DOHH2 (cell line): ENCODE measurements around the gene GALR2.
"Not testable (repeated sequence)": the region's sequence is repeated elsewhere in the genome, so short reads cannot be mapped to it uniquely, and the experiment has no call there.

Source experiments
- H3F3A ChIP-seq: fragments of 200-600 bp; sonication (generic), shearing (Covaris generic); 2 replicates; pipeline ENCODE4 v1.6.0; 2016; ENCODE audit warnings: antibody characterized with exemption, mild to moderate bottlenecking; ENCODE audit not compliant: control insufficient read depth, insufficient read depth
- H3K27ac ChIP-seq: fragments of 200-600 bp; sonication (generic); 2 replicates; pipeline ENCODE4 v1.5.1; 2014; ENCODE audit warnings: low read depth, mild to moderate bottlenecking, low read length, moderate library complexity
- H3K27me3 ChIP-seq: fragments of 200-600 bp; sonication (generic); 2 replicates; pipeline ENCODE4 v1.6.1; 2014; ENCODE audit warnings: mild to moderate bottlenecking, low read length, mixed read lengths; ENCODE audit not compliant: control insufficient read depth
- H3K36me3 ChIP-seq: fragments of 200-600 bp; sonication (generic); 2 replicates; pipeline ENCODE4 v1.6.1; 2014; ENCODE audit warnings: mild to moderate bottlenecking, low read length, moderate library complexity, mixed read lengths; ENCODE audit not compliant: control insufficient read depth
- H3K4me1 ChIP-seq: fragments of 200-600 bp; sonication (generic); 2 replicates; pipeline ENCODE4 v1.6.1; 2014; ENCODE audit warnings: mild to moderate bottlenecking, low read length, mixed read lengths; ENCODE audit not compliant: control insufficient read depth
- H3K4me2 ChIP-seq: fragments of 200-600 bp; sonication (generic); 2 replicates; pipeline ENCODE4 v1.6.0; 2014; ENCODE audit warnings: mild to moderate bottlenecking, low read length, moderate library complexity
- H3K4me3 ChIP-seq: fragments of 200-600 bp; sonication (generic); 2 replicates; pipeline ENCODE4 v1.5.1; 2014; ENCODE audit warnings: mild to moderate bottlenecking, low read length, mixed read lengths
- H3K79me2 ChIP-seq: fragments of 200-600 bp; sonication (generic); 2 replicates; pipeline ENCODE4 v1.6.1; 2014; ENCODE audit warnings: mild to moderate bottlenecking, low read length, mixed read lengths; ENCODE audit not compliant: control insufficient read depth
- H3K9me2 ChIP-seq: fragments of 200-600 bp; sonication (generic); replicated peaks from 2 replicates; pipeline ENCODE4 v1.6.1; 2014; ENCODE audit warnings: mild to moderate bottlenecking, low read length, mixed read lengths; ENCODE audit not compliant: control insufficient read depth
- H3K9me3 ChIP-seq: fragments of 200-600 bp; sonication (generic); 2 replicates; pipeline ENCODE4 v1.6.1; 2014; ENCODE audit warnings: antibody characterized with exemption, low read length, mixed read lengths; ENCODE audit not compliant: control insufficient read depth, insufficient read depth
- H4K20me1 ChIP-seq: fragments of 200-600 bp; sonication (generic); 2 replicates; pipeline ENCODE4 v1.6.0; 2014; ENCODE audit warnings: low read depth, mild to moderate bottlenecking, antibody characterized with exemption, low read length, moderate library complexity; ENCODE audit not compliant: control insufficient read depth, insufficient read depth
- EZH2phosphoT487 ChIP-seq: fragments of 200-600 bp; sonication (generic); IDR thresholded peaks from 2 replicates; pipeline ENCODE4 v1.6.1; 2017; ENCODE audit warnings: borderline replicate concordance, mild to moderate bottlenecking, antibody characterized with exemption, low read length, moderate library complexity, mixed read lengths
- TF ChIP-seq, protein P1 (sequence below): fragments of 200-600 bp; sonication (generic); IDR thresholded peaks from one replicate; pipeline ENCODE4 v1.5.1; 2014; ENCODE audit warnings: antibody characterized with exemption, mild to moderate bottlenecking, low read depth, low read length; ENCODE audit not compliant: poor library complexity, severe bottlenecking

Gene GALR2

DNA sequence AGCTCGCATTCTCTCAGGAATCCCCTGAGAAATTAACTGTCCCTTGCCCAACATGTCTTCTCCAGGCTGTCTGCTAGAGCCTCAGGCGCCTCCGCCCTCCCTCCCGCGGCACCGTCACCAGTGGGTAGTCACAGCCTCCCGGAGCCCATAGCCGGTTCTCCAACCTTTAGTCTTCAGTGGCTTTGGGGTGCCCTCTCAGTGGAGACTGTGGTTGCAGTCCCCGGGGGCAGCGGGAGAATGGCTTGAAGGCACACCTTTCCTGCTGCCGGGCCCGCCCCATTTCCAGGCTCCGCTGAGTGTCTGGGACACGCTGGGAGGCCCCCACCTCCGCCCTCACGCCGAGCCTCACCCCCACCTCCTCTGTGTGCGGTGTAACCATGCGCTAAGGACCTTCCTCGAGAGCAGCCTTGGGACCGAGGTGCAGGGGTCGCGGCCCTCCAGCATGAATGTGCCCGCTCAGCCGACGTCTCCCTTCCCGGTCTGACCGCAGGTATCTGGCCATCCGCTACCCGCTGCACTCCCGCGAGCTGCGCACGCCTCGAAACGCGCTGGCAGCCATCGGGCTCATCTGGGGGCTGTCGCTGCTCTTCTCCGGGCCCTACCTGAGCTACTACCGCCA, 1.7 kb downstream of the GALR2 start:
- Histone ChIP-seq H3K4me2 (no peak overlapping the region), H3K27me3 (peaks cover 24% of the 10 kb centered on the region), H3K4me3 (no peak overlapping the region), H3K9me3 (no peaks in the 10 kb centered on the region), H3F3A (peaks cover 7% of the 10 kb centered on the region), H3K9me2 (no peaks in the 10 kb centered on the region), H4K20me1 (no peaks in the 10 kb centered on the region), H3K27ac (no peak overlapping the region), H3K79me2 (peaks cover 19% of the 10 kb centered on the region), H3K36me3 (peaks cover 6% of the 10 kb centered on the region), H3K4me1 (peaks cover 8% of the 10 kb centered on the region)
- TF ChIP-seq, protein P1, sequence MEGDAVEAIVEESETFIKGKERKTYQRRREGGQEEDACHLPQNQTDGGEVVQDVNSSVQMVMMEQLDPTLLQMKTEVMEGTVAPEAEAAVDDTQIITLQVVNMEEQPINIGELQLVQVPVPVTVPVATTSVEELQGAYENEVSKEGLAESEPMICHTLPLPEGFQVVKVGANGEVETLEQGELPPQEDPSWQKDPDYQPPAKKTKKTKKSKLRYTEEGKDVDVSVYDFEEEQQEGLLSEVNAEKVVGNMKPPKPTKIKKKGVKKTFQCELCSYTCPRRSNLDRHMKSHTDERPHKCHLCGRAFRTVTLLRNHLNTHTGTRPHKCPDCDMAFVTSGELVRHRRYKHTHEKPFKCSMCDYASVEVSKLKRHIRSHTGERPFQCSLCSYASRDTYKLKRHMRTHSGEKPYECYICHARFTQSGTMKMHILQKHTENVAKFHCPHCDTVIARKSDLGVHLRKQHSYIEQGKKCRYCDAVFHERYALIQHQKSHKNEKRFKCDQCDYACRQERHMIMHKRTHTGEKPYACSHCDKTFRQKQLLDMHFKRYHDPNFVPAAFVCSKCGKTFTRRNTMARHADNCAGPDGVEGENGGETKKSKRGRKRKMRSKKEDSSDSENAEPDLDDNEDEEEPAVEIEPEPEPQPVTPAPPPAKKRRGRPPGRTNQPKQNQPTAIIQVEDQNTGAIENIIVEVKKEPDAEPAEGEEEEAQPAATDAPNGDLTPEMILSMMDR = no peak

DNA sequence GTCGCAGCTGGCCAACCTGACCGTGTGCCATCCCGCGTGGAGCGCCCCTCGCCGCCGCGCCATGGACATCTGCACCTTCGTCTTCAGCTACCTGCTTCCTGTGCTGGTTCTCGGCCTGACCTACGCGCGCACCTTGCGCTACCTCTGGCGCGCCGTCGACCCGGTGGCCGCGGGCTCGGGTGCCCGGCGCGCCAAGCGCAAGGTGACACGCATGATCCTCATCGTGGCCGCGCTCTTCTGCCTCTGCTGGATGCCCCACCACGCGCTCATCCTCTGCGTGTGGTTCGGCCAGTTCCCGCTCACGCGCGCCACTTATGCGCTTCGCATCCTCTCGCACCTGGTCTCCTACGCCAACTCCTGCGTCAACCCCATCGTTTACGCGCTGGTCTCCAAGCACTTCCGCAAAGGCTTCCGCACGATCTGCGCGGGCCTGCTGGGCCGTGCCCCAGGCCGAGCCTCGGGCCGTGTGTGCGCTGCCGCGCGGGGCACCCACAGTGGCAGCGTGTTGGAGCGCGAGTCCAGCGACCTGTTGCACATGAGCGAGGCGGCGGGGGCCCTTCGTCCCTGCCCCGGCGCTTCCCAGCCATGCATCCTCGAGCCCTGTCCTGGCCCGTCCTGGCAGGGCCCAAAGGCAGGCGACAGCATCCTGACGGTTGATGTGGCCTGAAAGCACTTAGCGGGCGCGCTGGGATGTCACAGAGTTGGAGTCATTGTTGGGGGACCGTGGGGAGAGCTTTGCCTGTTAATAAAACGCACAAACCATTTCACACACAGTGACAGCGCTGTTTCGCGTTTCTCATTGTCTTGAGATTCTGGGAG, 2.4 kb downstream of the GALR2 start:
- TF ChIP-seq, protein P1 = no peak
- no peak for TF ChIP-seq EZH2phosphoT487
- peaks cover 4% of the 10 kb centered on the region; the same call in 1 of the 2 replicates for H3K4me1 ChIP-seq
- no peak overlapping the region for H3K27ac ChIP-seq
- no peak overlapping the region for H3K4me2 ChIP-seq
- H3K9me3 ChIP-seq = no peaks in the 10 kb centered on the region
- H3K79me2 ChIP-seq = peaks cover 11% of the 10 kb centered on the region
- H4K20me1 ChIP-seq = no peaks in the 10 kb centered on the region
- H3F3A ChIP-seq = no peaks in the 10 kb centered on the region
- H3K27me3 ChIP-seq = peaks cover 24% of the 10 kb centered on the region
- no peak overlapping the region for H3K4me3 ChIP-seq
- no peaks in the 10 kb centered on the region for H3K9me2 ChIP-seq
- peaks cover 2% of the 10 kb centered on the region for H3K36me3 ChIP-seq

DNA sequence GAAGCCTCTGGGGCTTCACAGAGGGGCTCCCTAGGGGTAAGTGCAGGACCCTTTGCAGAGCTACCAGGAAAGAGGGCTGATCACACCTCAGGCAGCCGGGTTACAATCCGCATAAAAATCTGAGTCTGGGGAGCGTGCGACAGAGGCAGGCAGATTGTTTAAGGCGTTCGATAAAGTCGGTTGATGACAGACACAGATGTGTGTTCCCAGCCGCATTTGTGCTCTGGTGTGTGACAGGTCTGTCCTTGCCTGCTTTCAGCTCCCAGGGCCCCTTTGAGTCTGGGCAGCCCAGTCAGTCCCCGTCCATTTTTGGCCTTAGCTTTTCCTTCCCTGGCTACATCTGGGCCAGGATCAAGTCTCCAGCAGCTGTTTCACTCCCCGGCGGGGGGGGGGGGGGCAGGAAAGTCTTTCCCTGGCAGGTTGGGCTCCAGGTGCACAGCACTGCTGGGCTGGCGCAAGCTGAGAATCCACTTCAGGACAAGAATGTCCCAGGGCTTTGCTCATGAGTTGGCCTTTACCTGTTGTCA, 3.1 kb downstream of the GALR2 start:
- Histone ChIP-seq H3K27ac (no peak overlapping the region), H3K36me3 (no peaks in the 10 kb centered on the region), H3K4me3 (no peak overlapping the region), H4K20me1 (no peaks in the 10 kb centered on the region), H3K27me3 (peaks cover 24% of the 10 kb centered on the region), H3K4me1 (peaks cover 4% of the 10 kb centered on the region; the same call in 1 of the 2 replicates), H3K9me2 (no peaks in the 10 kb centered on the region), H3K79me2 (peaks cover 5% of the 10 kb centered on the region), H3K4me2 (no peak overlapping the region), H3K9me3 (no peaks in the 10 kb centered on the region), H3F3A (no peaks in the 10 kb centered on the region)
- TF ChIP-seq, protein P1 = no peak
- no peak for TF ChIP-seq EZH2phosphoT487

DNA sequence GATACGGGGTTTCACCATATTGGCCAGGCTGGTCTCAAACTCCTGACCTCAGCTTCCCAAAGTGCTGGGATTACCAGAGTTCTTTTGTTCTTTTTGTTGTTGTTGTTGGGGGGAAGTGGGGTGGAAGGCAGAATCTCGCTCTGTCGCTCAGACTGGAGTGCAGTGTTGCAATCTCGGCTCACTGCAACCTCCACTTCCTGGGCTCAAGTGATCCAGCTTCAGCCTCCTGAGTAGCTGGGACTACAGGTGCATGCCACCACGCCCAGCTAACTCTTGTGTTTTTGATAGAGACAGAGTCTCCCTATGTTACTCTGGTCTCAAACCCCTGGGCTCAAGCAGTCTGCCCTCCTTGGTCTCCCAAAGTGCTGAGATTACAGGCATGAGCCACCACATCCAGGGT, 3.8 kb downstream of the GALR2 start:
- not testable (repeated sequence) for H3K4me2 ChIP-seq, H3K4me1 ChIP-seq, H3K4me3 ChIP-seq

More for the DNA sequence above, 3.8 kb downstream of the GALR2 start:
- not testable (repeated sequence) for H3K36me3 ChIP-seq, H3K9me3 ChIP-seq, H4K20me1 ChIP-seq, H3K79me2 ChIP-seq, H3F3A ChIP-seq, H3K27ac ChIP-seq, H3K9me2 ChIP-seq
- peaks cover 24% of the 10 kb centered on the region for H3K27me3 ChIP-seq
